ENCODE measurements around the gene TNFRSF19.
A peak's percentile ranks its signal among the peaks of the same experiment; 100 is the strongest.

Gene TNFRSF19

GRCh38 chr13:23608701-23609413, 38.6 kb downstream of the TNFRSF19 start:
- TF ChIP-seq CTCF (conservative IDR thresholded peaks at IDR 0.05) = no peak
- peak overlapping the region; percentile 86 for H3K27ac ChIP-seq

- H3K27ac ChIP-seq = peak overlapping the region; percentile 86
- TF ChIP-seq CTCF (conservative IDR thresholded peaks at IDR 0.05) = no peak
Measured at GRCh38 chr13:23609414-23609760, 39.2 kb downstream of the TNFRSF19 start.

GRCh38 chr13:23609874-23610576, 39.8 kb downstream of the TNFRSF19 start:
- H3K27ac ChIP-seq = peak overlapping the region; percentile 86
- TF ChIP-seq CTCF (conservative IDR thresholded peaks at IDR 0.05) = no peak

- TF ChIP-seq CTCF (conservative IDR thresholded peaks at IDR 0.05) = no peak
- H3K27ac ChIP-seq = peak overlapping the region; percentile 86
Measured at GRCh38 chr13:23610966-23611491, 40.8 kb downstream of the TNFRSF19 start.

- TF ChIP-seq CTCF (conservative IDR thresholded peaks at IDR 0.05) = no peak
- H3K27ac ChIP-seq = no peak overlapping the region
Measured at GRCh38 chr13:23612182-23612581, 42.0 kb downstream of the TNFRSF19 start.

GRCh38 chr13:23612731-23613130, 42.5 kb downstream of the TNFRSF19 start:
- TF ChIP-seq CTCF (conservative IDR thresholded peaks at IDR 0.05) = no peak

GRCh38 chr13:23613596-23613995, 43.4 kb downstream of the TNFRSF19 start:
- no peak overlapping the region for H3K27ac ChIP-seq
- TF ChIP-seq CTCF (conservative IDR thresholded peaks at IDR 0.05) = no peak

More at GRCh38 chr13:23612731-23613130, 42.5 kb downstream of the TNFRSF19 start:
- no peak overlapping the region for H3K27ac ChIP-seq
